Retina (tissue), 1 donor: ENCODE measurements around the gene CTNNA2.

Source experiments
- DNase-seq: peaks from one replicate; pipeline ENCODE4 v3.0.0-alpha.2; 2016

CTNNA2 gene

GRCh38 chr2:80354858-80355257 is 842.0 kb downstream of the CTNNA2 start:
- no peak for DNase-seq

GRCh38 chr2:80361904-80362303 is 849.1 kb downstream of the CTNNA2 start:
- DNase-seq = no peak

GRCh38 chr2:80363330-80363729 is 850.5 kb downstream of the CTNNA2 start:
- DNase-seq = no peak

- no peak for DNase-seq
Measured at GRCh38 chr2:80363791-80364349, 851.0 kb downstream of the CTNNA2 start.

GRCh38 chr2:80364524-80365212 is 851.8 kb downstream of the CTNNA2 start:
- no peak for DNase-seq

- DNase-seq = peak; percentile 44
Measured at GRCh38 chr2:80365762-80366161, 852.9 kb downstream of the CTNNA2 start.

- no peak for DNase-seq
Measured at GRCh38 chr2:80370375-80371009, 857.6 kb downstream of the CTNNA2 start.

- DNase-seq = no peak
Measured at GRCh38 chr2:80374105-80374504, 861.3 kb downstream of the CTNNA2 start.

- DNase-seq = no peak
Measured at GRCh38 chr2:80377071-80377470, 864.2 kb downstream of the CTNNA2 start.

- DNase-seq = no peak
Measured at GRCh38 chr2:80380736-80381135, 867.9 kb downstream of the CTNNA2 start.

- DNase-seq = no peak
Measured at GRCh38 chr2:80381666-80382065, 868.8 kb downstream of the CTNNA2 start.

GRCh38 chr2:80392441-80392840 is 879.6 kb downstream of the CTNNA2 start:
- DNase-seq = no peak

- no peak for DNase-seq
Measured at GRCh38 chr2:80393991-80394390, 881.1 kb downstream of the CTNNA2 start.

- no peak for DNase-seq
Measured at GRCh38 chr2:80395251-80395650, 882.4 kb downstream of the CTNNA2 start.

- no peak for DNase-seq
Measured at GRCh38 chr2:80396276-80396675, 883.4 kb downstream of the CTNNA2 start.

GRCh38 chr2:80403081-80403480 is 890.2 kb downstream of the CTNNA2 start:
- no peak for DNase-seq

GRCh38 chr2:80407377-80407776 is 894.5 kb downstream of the CTNNA2 start:
- DNase-seq = no peak

- no peak for DNase-seq
Measured at GRCh38 chr2:80410346-80410745, 897.5 kb downstream of the CTNNA2 start.

- DNase-seq = peak; percentile 71
Measured at GRCh38 chr2:80413136-80413535, 900.3 kb downstream of the CTNNA2 start.

GRCh38 chr2:80417737-80418136 is 904.9 kb downstream of the CTNNA2 start:
- no peak for DNase-seq

- no peak for DNase-seq
Measured at GRCh38 chr2:80420530-80421208, 907.8 kb downstream of the CTNNA2 start.

GRCh38 chr2:80429251-80429650 is 916.4 kb downstream of the CTNNA2 start:
- DNase-seq = no peak

GRCh38 chr2:80437959-80438358 is 925.1 kb downstream of the CTNNA2 start:
- no peak for DNase-seq

GRCh38 chr2:80438686-80439085 is 925.8 kb downstream of the CTNNA2 start:
- DNase-seq = no peak
